Small intestine (tissue), 7 donors: ENCODE measurements around the gene LRRFIP1. TPM values are rescaled to one million over a fixed set of nuclear protein-coding genes. Genes with fewer than 3 reads are reported as not detected.

Experiments used
- DNase-seq, 2 donors: peaks; one replicate each; pipeline versions ENCODE4 v3.0.0 to v3.0.0-alpha.2; 2013
- FAIRE-seq: peaks from 2 replicates; lab custom pipeline; 2012; peaks lifted over from hg19 to GRCh38; lab: Jason Lieb, UNC
- H3K27ac ChIP-seq, 3 donors: one replicate each; pipeline ENCODE4 v1.5.1; 2013; ENCODE audit warnings: low read length in 2 of 3, mild to moderate bottlenecking in 2 of 3, control low read depth in 1 of 3, inconsistent platforms in 1 of 3, low read depth in 1 of 3, moderate library complexity in 1 of 3
- H3K27me3 ChIP-seq, 3 donors: one replicate each; pipeline ENCODE4 v1.6.1; 2013; ENCODE audit warnings: low read length in 3 of 3, inconsistent platforms in 1 of 3; ENCODE audit not compliant: control insufficient read depth in 3 of 3, insufficient read depth in 3 of 3
- H3K36me3 ChIP-seq, 3 donors: one replicate each; pipeline ENCODE4 v1.6.1; 2013; ENCODE audit warnings: low read length in 3 of 3, inconsistent platforms in 1 of 3, low read depth in 1 of 3, mild to moderate bottlenecking in 1 of 3, moderate library complexity in 1 of 3; ENCODE audit not compliant: control insufficient read depth in 3 of 3, insufficient read depth in 2 of 3
- H3K4me1 ChIP-seq, 3 donors: one replicate each; pipeline ENCODE4 v1.6.1; 2013; ENCODE audit warnings: low read length in 2 of 3, inconsistent platforms in 1 of 3, low read depth in 1 of 3, mild to moderate bottlenecking in 1 of 3, moderate library complexity in 1 of 3; ENCODE audit not compliant: control insufficient read depth in 3 of 3, insufficient read depth in 2 of 3
- H3K4me3 ChIP-seq, 3 donors: one replicate each; pipeline ENCODE4 v1.5.1; 2013; ENCODE audit warnings: low read length in 3 of 3, control low read depth in 1 of 3, inconsistent platforms in 1 of 3, low read depth in 1 of 3, mild to moderate bottlenecking in 1 of 3, moderate library complexity in 1 of 3
- H3K9me3 ChIP-seq, 2 donors: one replicate each; pipeline ENCODE4 v1.6.1; 2013; ENCODE audit warnings: low read depth in 1 of 2, low read length in 1 of 2; ENCODE audit not compliant: control insufficient read depth in 2 of 2, insufficient read depth in 1 of 2
- WGBS, 3 donors: extraction: QIAGEN DNeasy Blood & Tissue Kit; methylation state at CpG; one replicate each; pipeline ENCODE4 v1.1.7; 2013; 5-methylcytosine and 5-hydroxymethylcytosine counted together
- polyA plus RNA-seq, 4 donors: library from polyadenylated mRNA; stranded (reverse) in 3 of 4; unstranded in 1 of 4; fragments of 200-250 nt in 3 of 4; fragments of 120-200 nt in 1 of 4; gene quantifications; one replicate each; pipeline versions ENCODE4 v1.2.1 to v1.2.3, GENCODE V29; 2013
- donor health status: healthy with polysubstance abuse.
- donor health status: control.
- donor health status: control.
- donor health status: Bipolar disorder and iron deficiency.
- donor health status: healthy.

The LRRFIP1 gene
- polyA plus RNA-seq, 4 donors = 46.0 to 76.7 (median 51.9) TPM

DNA sequence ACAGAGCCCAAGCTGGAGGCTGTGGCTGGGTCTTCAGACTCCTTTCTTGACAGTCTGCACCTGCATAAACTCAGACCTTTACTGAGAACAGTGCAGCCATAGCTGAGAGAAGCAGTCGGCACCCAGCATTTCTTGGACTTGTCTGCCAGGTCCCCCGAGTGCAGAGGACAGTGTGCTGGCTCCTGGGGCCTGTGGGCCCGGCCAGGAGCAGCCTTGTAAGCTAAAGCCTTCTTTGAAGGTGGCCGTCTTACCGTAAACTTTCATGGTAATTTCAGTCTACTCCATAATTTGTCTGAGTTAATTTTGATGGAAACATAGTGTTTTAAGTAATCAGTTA, 70.9 kb downstream of the LRRFIP1 start:
- H3K27me3 ChIP-seq = no peaks in the 10 kb centered on the region
- peak overlapping the region in 2 of 3 donors; percentile 6 to 65 for H3K27ac ChIP-seq
- peaks cover 18 to 72% (median 61%) of the 10 kb centered on the region in 3 donors for H3K4me1 ChIP-seq
- DNase-seq (no peak), FAIRE-seq (no peak)
- no peak overlapping the region for H3K4me3 ChIP-seq
- 48 to 54% (median 50%) methylated on average over 5 of the region's 5 CpGs for WGBS, 3 donors
- H3K9me3 ChIP-seq = no peaks in the 10 kb centered on the region
- peaks cover 0 to 23% (median 0%) of the 10 kb centered on the region in 3 donors for H3K36me3 ChIP-seq

GRCh38 chr2:237699870-237700511, 72.6 kb downstream of the LRRFIP1 start:
- Histone ChIP-seq H3K4me3 (no peak overlapping the region), H3K36me3 (peaks cover 0 to 26% (median 0%) of the 10 kb centered on the region in 3 donors), H3K27ac (peak overlapping the region in 2 of 3 donors; percentile 54 to 73), H3K9me3 (no peaks in the 10 kb centered on the region), H3K4me1 (peaks cover 21 to 69% (median 59%) of the 10 kb centered on the region in 3 donors), H3K27me3 (no peaks in the 10 kb centered on the region)
- DNase-seq (no peak), FAIRE-seq (no peak)
- WGBS, 3 donors = 81 to 88% (median 84%) methylated on average over 19 of the region's 19 CpGs

- 39 to 74% (median 56%) methylated on average over 13 of the region's 13 CpGs for WGBS, 3 donors
- DNase-seq = no peak
- H3K4me3 ChIP-seq = no peak overlapping the region
Measured at GRCh38 chr2:237700512-237701032, 73.2 kb downstream of the LRRFIP1 start.

GRCh38 chr2:237701033-237701858, 73.9 kb downstream of the LRRFIP1 start:
- 74 to 81% (median 78%) methylated on average over 16 to 17 of the region's 17 CpGs for WGBS, 3 donors
- Histone ChIP-seq H3K27ac (peak overlapping the region; percentile 5 to 73 (median 54)), H3K4me3 (no peak overlapping the region), H3K36me3 (peaks cover 0 to 28% (median 0%) of the 10 kb centered on the region in 3 donors), H3K9me3 (no peaks in the 10 kb centered on the region), H3K27me3 (no peaks in the 10 kb centered on the region), H3K4me1 (peaks cover 22 to 74% (median 55%) of the 10 kb centered on the region in 3 donors)
- FAIRE-seq (no peak), DNase-seq (no peak)

More at GRCh38 chr2:237700512-237701032, 73.2 kb downstream of the LRRFIP1 start:
- H3K27me3 ChIP-seq = no peaks in the 10 kb centered on the region
- FAIRE-seq = no peak
- H3K36me3 ChIP-seq = peaks cover 0 to 26% (median 0%) of the 10 kb centered on the region in 3 donors
- peak overlapping the region; percentile 13 to 73 (median 54) for H3K27ac ChIP-seq
- H3K9me3 ChIP-seq = no peaks in the 10 kb centered on the region
- peaks cover 22 to 70% (median 56%) of the 10 kb centered on the region in 3 donors for H3K4me1 ChIP-seq

GRCh38 chr2:237701859-237702390, 74.5 kb downstream of the LRRFIP1 start:
- no peak overlapping the region for H3K4me3 ChIP-seq
- peaks cover 22 to 69% (median 51%) of the 10 kb centered on the region in 3 donors for H3K4me1 ChIP-seq
- no peaks in the 10 kb centered on the region for H3K9me3 ChIP-seq
- peaks cover 0 to 31% (median 0%) of the 10 kb centered on the region in 3 donors for H3K36me3 ChIP-seq
- peak overlapping the region; percentile 5 to 73 (median 59) for H3K27ac ChIP-seq
- DNase-seq (no peak), FAIRE-seq (no peak)
- 66 to 75% (median 69%) methylated on average over 10 of the region's 10 CpGs for WGBS, 3 donors
- H3K27me3 ChIP-seq = no peaks in the 10 kb centered on the region

GRCh38 chr2:237702441-237703391, 75.3 kb downstream of the LRRFIP1 start:
- Histone ChIP-seq H3K4me1 (peaks cover 18 to 69% (median 49%) of the 10 kb centered on the region in 3 donors), H3K27me3 (no peaks in the 10 kb centered on the region), H3K4me3 (no peak overlapping the region), H3K9me3 (no peaks in the 10 kb centered on the region), H3K27ac (peak overlapping the region; percentile 26 to 73 (median 59)), H3K36me3 (peaks cover 0 to 31% (median 0%) of the 10 kb centered on the region in 3 donors)
- no peak for FAIRE-seq
- WGBS, 3 donors = 9 to 11% (median 10%) methylated on average over 17 of the region's 17 CpGs
- peak in 1 of 2 donors; percentile 51 for DNase-seq

DNA sequence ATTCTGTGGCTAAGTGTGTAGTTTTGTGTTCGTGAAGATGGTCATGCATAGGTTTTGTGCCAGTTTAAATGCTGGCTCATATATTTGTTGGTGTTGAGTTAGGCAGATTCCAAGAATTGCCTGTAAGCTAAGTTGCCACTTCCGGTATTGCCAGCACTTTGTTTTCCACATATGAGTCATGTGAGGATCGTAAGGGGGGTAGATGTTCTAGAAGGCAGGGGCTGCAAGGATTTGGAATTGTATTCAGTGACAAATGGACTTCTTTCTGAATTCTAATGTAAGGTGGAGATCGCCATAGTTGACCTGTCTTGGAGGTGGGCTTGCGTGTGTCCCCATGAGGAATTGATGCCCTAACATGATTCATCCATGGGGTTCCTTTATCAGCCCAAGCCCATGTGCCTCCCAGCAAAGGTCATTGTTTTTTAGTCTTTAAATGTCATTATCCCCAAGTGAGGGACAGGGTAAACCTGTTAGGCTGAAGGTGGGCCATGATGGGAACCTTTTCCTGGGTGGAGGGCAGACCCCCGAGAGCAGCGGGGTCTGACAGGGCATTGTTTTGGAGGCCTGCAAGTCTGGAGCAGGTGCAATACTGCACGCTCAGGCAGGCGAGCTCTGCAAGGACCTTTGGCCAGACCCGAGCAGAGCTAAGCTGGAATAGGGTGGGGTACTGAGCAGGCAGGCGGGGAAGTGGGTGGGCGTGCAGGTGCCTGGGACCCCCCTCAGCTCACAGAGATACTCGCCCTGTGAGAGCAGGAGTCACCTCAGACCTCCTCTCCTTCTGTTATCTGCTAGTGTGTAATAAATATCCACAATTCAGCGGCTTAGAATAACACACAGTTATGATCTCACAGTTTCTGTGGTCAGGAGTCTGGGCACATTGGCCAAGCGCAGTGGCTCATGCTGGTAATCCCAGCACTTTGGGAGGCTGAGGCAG, 77.4 kb downstream of the LRRFIP1 start:
- no peak for FAIRE-seq
- H3K4me1 ChIP-seq = peaks cover 18 to 62% (median 41%) of the 10 kb centered on the region in 3 donors

More for the DNA sequence above, 77.4 kb downstream of the LRRFIP1 start:
- H3K4me3 ChIP-seq = no peak overlapping the region
- H3K27me3 ChIP-seq = no peaks in the 10 kb centered on the region
- peak; percentile 51 to 68 for DNase-seq
- H3K36me3 ChIP-seq = peaks cover 0 to 40% (median 5%) of the 10 kb centered on the region in 3 donors
- H3K9me3 ChIP-seq = no peaks in the 10 kb centered on the region
- peak overlapping the region in 2 of 3 donors; percentile 60 to 70 for H3K27ac ChIP-seq
- 24 to 60% (median 38%) methylated on average over 15 of the region's 15 CpGs for WGBS, 3 donors
